K562 (cell line): Measurements from ENCODE around the gene EGFL6. TPM values are rescaled to one million over a fixed set of nuclear protein-coding genes. Genes with fewer than 3 reads are reported as not detected.

Experiments
- ATAC-seq: fragments of 200-7000 bp; cut with Tn5 transposase; 3 replicates; pipeline ENCODE4 v1.9.1; 2020; ENCODE audit warnings: moderate library complexity
- BruUV-seq: library from RNA; stranded (reverse); fragments of 400-500 nt; replicated peaks from 2 replicates; lab custom pipeline; 2021; lab: Mats Ljungman, UMichigan
- CTCF ChIA-PET: fragments of 300-600 bp; formaldehyde crosslinking; extraction: SDS; loops from one replicate; lab custom pipeline; 2021; ENCODE audit warnings: low intra/inter-chr PET ratio; lab: Yijun Ruan, JAX
- POLR2A ChIA-PET: fragments of 300-600, 350-650 bp; sonication (Branson Sonifier 250); formaldehyde crosslinking; extraction: SDS; loops from one replicate; lab custom pipeline; 2021; ENCODE audit warnings: antibody characterized with exemption, inconsistent platforms; lab: Yijun Ruan, JAX
- DNase-seq, 4 experiments: peaks; one replicate each; pipeline versions ENCODE4 v3.0.0 to v3.0.0-alpha.2; 2011 to 2018; ENCODE audit warnings: low spot score in 3 of 4, mixed read lengths in 3 of 4; ENCODE audit errors: extremely low read depth in 1 of 4
- FAIRE-seq: peaks from 2 replicates; lab custom pipeline; 2011; peaks lifted over from hg19 to GRCh38; lab: Jason Lieb, UNC
- H2AFZ ChIP-seq: 2 replicates; pipeline ENCODE4 v1.6.0; 2011; ENCODE audit warnings: low read depth, low read length, control low read depth, inconsistent platforms
- H3K27ac ChIP-seq: fragments of 200-600 bp; 3 replicates; pipeline ENCODE4 v1.8.0; 2011; ENCODE audit warnings: low read depth, mild to moderate bottlenecking, control low read depth, inconsistent platforms, low read length, moderate library complexity, mixed read lengths; ENCODE audit errors: extremely low read depth
- H3K27me3 ChIP-seq, 2 experiments: fragments of 300-600 bp in 1 of 2; 2 replicates in 1 of 2; 3 replicates in 1 of 2; pipeline versions ENCODE4 v1.6.0 to v1.8.0; 2011; ENCODE audit warnings: inconsistent platforms in 2 of 2, low read length in 2 of 2, mild to moderate bottlenecking in 1 of 2, mixed read lengths in 1 of 2, moderate library complexity in 1 of 2; ENCODE audit not compliant: control insufficient read depth in 2 of 2, insufficient read depth in 2 of 2
- H3K36me3 ChIP-seq: fragments of 300-600 bp; 3 replicates; pipeline ENCODE4 v1.8.0; 2011; ENCODE audit warnings: mild to moderate bottlenecking, low read length, inconsistent platforms; ENCODE audit not compliant: control insufficient read depth, insufficient read depth
- H3K4me1 ChIP-seq, 2 experiments: fragments of 200-600 bp in 1 of 2; replicated peaks in 1 of 2; 2 replicates in 1 of 2; 3 replicates in 1 of 2; pipeline versions ENCODE4 v1.5.1 to v1.8.0; 2011; ENCODE audit warnings: inconsistent platforms in 2 of 2, low read length in 2 of 2, mild to moderate bottlenecking in 1 of 2, mixed read lengths in 1 of 2, moderate library complexity in 1 of 2; ENCODE audit not compliant: control insufficient read depth in 2 of 2, insufficient read depth in 2 of 2
- H3K4me2 ChIP-seq: 2 replicates; pipeline ENCODE4 v1.6.1; 2011; ENCODE audit warnings: low read length, control low read depth, inconsistent platforms, mixed read lengths; ENCODE audit not compliant: insufficient read depth
- H3K4me3 ChIP-seq: fragments of 200-600 bp; sonication (generic), shearing (Covaris generic); 2 replicates; pipeline ENCODE4 v1.5.1; 2016; ENCODE audit warnings: control low read depth, inconsistent platforms
- H3K79me2 ChIP-seq: fragments of 200-600 bp; 3 replicates; pipeline ENCODE4 v1.8.0; 2011; ENCODE audit warnings: low read length, inconsistent platforms; ENCODE audit not compliant: control insufficient read depth, insufficient read depth
- H3K9ac ChIP-seq, 2 experiments: 2 replicates each; pipeline versions ENCODE4 v1.6.0 to v1.6.1; 2011; ENCODE audit warnings: low read depth in 2 of 2, low read length in 2 of 2, control low read depth in 1 of 2, inconsistent platforms in 1 of 2, mild to moderate bottlenecking in 1 of 2, mixed read lengths in 1 of 2; ENCODE audit not compliant: insufficient read depth in 1 of 2
- H3K9me1 ChIP-seq: one replicate; pipeline ENCODE4 v1.6.0; 2011; ENCODE audit warnings: inconsistent platforms, mild to moderate bottlenecking, low read length, moderate library complexity; ENCODE audit not compliant: control insufficient read depth, insufficient read depth
- H3K9me3 ChIP-seq: replicated peaks from 2 replicates; pipeline ENCODE4 v1.5.1; 2011; ENCODE audit warnings: low read depth, low read length, inconsistent platforms; ENCODE audit not compliant: control insufficient read depth, insufficient read depth
- H4K20me1 ChIP-seq: replicated peaks from 2 replicates; pipeline ENCODE4 v1.6.1; 2011; ENCODE audit warnings: low read length, inconsistent platforms, mixed read lengths; ENCODE audit not compliant: control insufficient read depth, insufficient read depth
- BDP1 ChIP-seq: IDR thresholded peaks from 3 replicates; pipeline ENCODE4 v1.6.1; 2011; ENCODE audit not compliant: insufficient read length, insufficient read depth
- CBX8 ChIP-seq: fragments of 200-600 bp; sonication (generic); IDR thresholded peaks from 2 replicates; pipeline ENCODE4 v1.6.1; 2012; ENCODE audit warnings: borderline replicate concordance, mixed run types, low read depth, mild to moderate bottlenecking, moderate library complexity, mixed read lengths, low read length, control low read depth, inconsistent platforms; ENCODE audit not compliant: poor library complexity, severe bottlenecking; ENCODE audit errors: extremely low read depth
- CCNT2 ChIP-seq: IDR thresholded peaks from 2 replicates; pipeline ENCODE4 v1.6.1; 2011; ENCODE audit warnings: borderline replicate concordance, low read depth, mild to moderate bottlenecking, moderate library complexity, mixed read lengths, low read length; ENCODE audit not compliant: insufficient read length; ENCODE audit errors: extremely low read depth
- CHD2 ChIP-seq: IDR thresholded peaks from 2 replicates; pipeline ENCODE4 v1.6.1; 2011; ENCODE audit warnings: low read depth, low read length
- FOXA1 ChIP-seq: fragments of 450-650 bp; IDR thresholded peaks from 2 replicates; pipeline ENCODE4 v1.6.1; 2016; ENCODE audit warnings: mild to moderate bottlenecking, borderline replicate concordance
- FOXA3 ChIP-seq, 2 experiments: fragments of 450-650 bp in 1 of 2; sonication (generic) in 1 of 2; formaldehyde crosslinking; IDR thresholded peaks in 1 of 2; conservative IDR thresholded peaks in 1 of 2; 2 replicates each; pipeline versions ENCODE4 v1.4.0 to v1.8.0; 2020 to 2022; ENCODE audit warnings: mild to moderate bottlenecking in 2 of 2, missing genetic modification reagents in 1 of 2
- MAFK ChIP-seq: IDR thresholded peaks from 2 replicates; pipeline ENCODE4 v1.6.1; 2011; ENCODE audit warnings: low read length, improper control_type of control experiment
- NCOA2 ChIP-seq, 2 experiments: fragments of 450-650 bp; IDR thresholded peaks; 2 replicates each; pipeline ENCODE4 v1.6.1; 2018; ENCODE audit warnings: mild to moderate bottlenecking in 2 of 2, moderate library complexity in 1 of 2; ENCODE audit not compliant: partially characterized antibody in 2 of 2
- POLR2B ChIP-seq: fragments of 450-650 bp; IDR thresholded peaks from 2 replicates; pipeline ENCODE4 v1.6.1; 2018; ENCODE audit warnings: low read depth; ENCODE audit not compliant: partially characterized antibody
- SETDB1 ChIP-seq: IDR thresholded peaks from one replicate; pipeline ENCODE4 v1.6.1; 2012; ENCODE audit warnings: low read length, control low read depth, inconsistent platforms
- TARDBP ChIP-seq: fragments of 450-650 bp; IDR thresholded peaks from 2 replicates; pipeline ENCODE4 v1.6.1; 2016
- XRCC3 ChIP-seq: fragments of 450-650 bp; IDR thresholded peaks from 2 replicates; pipeline ENCODE4 v1.6.1; 2017; ENCODE audit warnings: mild to moderate bottlenecking, moderate library complexity
- XRCC4 ChIP-seq: IDR thresholded peaks from one replicate; pipeline ENCODE4 v1.6.1; 2011; ENCODE audit not compliant: insufficient read depth, insufficient read length; ENCODE audit errors: extremely low read depth
- ZNF143 ChIP-seq: sonication (generic); formaldehyde crosslinking; IDR thresholded peaks from 2 replicates; pipeline ENCODE4 v1.9.0; 2022; ENCODE audit warnings: mild to moderate bottlenecking, missing genetic modification reagents
- ZNF431 ChIP-seq: sonication (generic); formaldehyde crosslinking; IDR thresholded peaks from 2 replicates; pipeline ENCODE4 v1.8.0; 2022; ENCODE audit warnings: mild to moderate bottlenecking, missing genetic modification reagents
- ZNF589 ChIP-seq: fragments of 200-800 bp; sonication (Bioruptor generic); IDR thresholded peaks from 2 replicates; pipeline ENCODE4 v1.6.1; 2016; ENCODE audit warnings: low read depth, missing genetic modification characterization, missing compliant biosample characterization
- WGBS: fragments of 100-300 bp; shearing (Covaris generic); methylation state at CpG from one replicate; pipeline ENCODE4 v1.1.6; 2016; ENCODE audit warnings: low coverage, mixed read lengths; ENCODE audit not compliant: insufficient coverage; ENCODE audit errors: missing lambda C conversion rate; 5-methylcytosine and 5-hydroxymethylcytosine counted together
- in situ Hi-C: fragments of 300-500 bp; cut with MboI; formaldehyde crosslinking; loops from 4 replicates; pipeline ENCODE4 v1.15.0; 2018; ENCODE audit warnings: inconsistent platforms, mixed read lengths
- intact Hi-C: fragments of 100-400 bp; cut with micrococcal nuclease; formaldehyde crosslinking; loops from 2 replicates; pipeline ENCODE4 v1.14.2; 2022
- polyA plus RNA-seq, 8 experiments: library from polyadenylated mRNA; depleted of rRNA in 4 of 8; stranded (reverse) in 5 of 8; unstranded in 3 of 8; fragments of >200 nt; fragmentation: Nextera tagmentation in 2 of 8; fragmentation: Illumina TruSeq in 1 of 8; extraction: Ambion mirVana in 2 of 8; extraction: Trizol in 1 of 8; gene quantifications; 2 replicates each; pipeline versions ENCODE4 v1.2.1 to v1.2.3, GENCODE V29; 2011 to 2014; ENCODE audit warnings: inconsistent platforms in 1 of 8, missing spikeins in 1 of 8
- total RNA-seq, 7 experiments: library from RNA; depleted of rRNA in 6 of 7; stranded (reverse); fragments of >200 nt in 6 of 7; fragmentation: Illumina TruSeq in 2 of 7; extraction: Trizol in 2 of 7; gene quantifications; 2 replicates each; pipeline versions ENCODE4 v1.2.1 to v1.2.3, GENCODE V29; 2011 to 2021; ENCODE audit warnings: low replicate concordance in 1 of 7
- TF ChIP-seq, protein P1 (sequence below): fragments of 250-450 bp; sonication (Bioruptor Pico); IDR thresholded peaks from 2 replicates; pipeline ENCODE4 v1.8.0; 2021; ENCODE audit warnings: moderate library complexity, mild to moderate bottlenecking, inconsistent platforms
- TF ChIP-seq, protein P2 (sequence below): fragments of 200-400 bp; formaldehyde crosslinking; IDR thresholded peaks from 2 replicates; pipeline ENCODE4 v1.6.1; 2017; ENCODE audit warnings: mild to moderate bottlenecking, low read depth, low read length, moderate library complexity

Gene EGFL6
- total and polyA plus RNA-seq, 9 of the 15 experiments (the other 6 are each of a cell fraction or from before 2014, with no cell fraction given): 0.01 TPM; not detected in 8

DNA sequence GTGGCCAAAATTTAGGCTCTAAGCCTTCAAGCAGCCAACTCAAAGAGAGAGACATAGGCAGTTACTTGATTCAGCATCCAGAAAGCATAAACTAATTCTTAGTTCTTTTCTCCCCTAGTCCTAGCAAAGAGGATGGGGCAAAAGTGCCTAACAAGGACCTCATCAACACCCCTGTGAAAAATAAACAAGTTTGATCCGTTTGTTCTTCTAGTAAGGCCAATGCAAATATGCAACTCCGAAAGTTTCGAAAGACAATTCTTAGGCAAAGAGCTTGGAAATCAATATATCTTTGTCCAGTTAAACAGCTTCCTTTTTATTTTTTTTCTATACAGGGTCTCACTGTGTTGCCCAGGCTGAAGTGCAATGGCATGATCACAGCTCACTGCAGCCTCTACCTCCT, 31.0 kb upstream of the EGFL6 start:
- ATAC-seq (no peak), DNase-seq (no peak), FAIRE-seq (no peak)
- Histone ChIP-seq H3K27me3 (no peaks in the 10 kb centered on the region), H3K9me1 (no peaks in the 10 kb centered on the region), H3K79me2 (no peaks in the 10 kb centered on the region), H4K20me1 (no peaks in the 10 kb centered on the region), H3K4me2 (no peak overlapping the region), H3K27ac (no peak overlapping the region), H3K9ac (no peak overlapping the region), H3K36me3 (no peaks in the 10 kb centered on the region), H3K4me3 (no peak overlapping the region), H3K4me1 (no peaks in the 10 kb centered on the region), H3K9me3 (no peaks in the 10 kb centered on the region), H2AFZ (no peak overlapping the region)
- no TSS peak for BruUV-seq
- ChIA-PET POLR2A (no interaction called here), CTCF (no interaction called here)
- no peak for TF ChIP-seq CBX8
- no peak for TF ChIP-seq POLR2B
- no peak for TF ChIP-seq ZNF143
- TF ChIP-seq, protein P1, sequence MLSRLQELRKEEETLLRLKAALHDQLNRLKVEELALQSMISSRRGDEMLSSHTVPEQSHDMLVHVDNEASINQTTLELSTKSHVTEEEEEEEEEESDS (CRISPR knock-in tag): no peak
- no peak for TF ChIP-seq CHD2
- no peak for TF ChIP-seq TARDBP
- TF ChIP-seq XRCC3: no peak
- no peak for TF ChIP-seq MAFK
- TF ChIP-seq FOXA3 (CRISPR knock-in tag; conservative IDR thresholded peaks at IDR 0.05 in 1 of 2, IDR thresholded peaks at IDR 0.05 in 1 of 2): no peak
- TF ChIP-seq BDP1: no peak
- no peak for TF ChIP-seq CCNT2
- no peak for TF ChIP-seq ZNF431 (CRISPR knock-in tag)
- TF ChIP-seq, protein P2, sequence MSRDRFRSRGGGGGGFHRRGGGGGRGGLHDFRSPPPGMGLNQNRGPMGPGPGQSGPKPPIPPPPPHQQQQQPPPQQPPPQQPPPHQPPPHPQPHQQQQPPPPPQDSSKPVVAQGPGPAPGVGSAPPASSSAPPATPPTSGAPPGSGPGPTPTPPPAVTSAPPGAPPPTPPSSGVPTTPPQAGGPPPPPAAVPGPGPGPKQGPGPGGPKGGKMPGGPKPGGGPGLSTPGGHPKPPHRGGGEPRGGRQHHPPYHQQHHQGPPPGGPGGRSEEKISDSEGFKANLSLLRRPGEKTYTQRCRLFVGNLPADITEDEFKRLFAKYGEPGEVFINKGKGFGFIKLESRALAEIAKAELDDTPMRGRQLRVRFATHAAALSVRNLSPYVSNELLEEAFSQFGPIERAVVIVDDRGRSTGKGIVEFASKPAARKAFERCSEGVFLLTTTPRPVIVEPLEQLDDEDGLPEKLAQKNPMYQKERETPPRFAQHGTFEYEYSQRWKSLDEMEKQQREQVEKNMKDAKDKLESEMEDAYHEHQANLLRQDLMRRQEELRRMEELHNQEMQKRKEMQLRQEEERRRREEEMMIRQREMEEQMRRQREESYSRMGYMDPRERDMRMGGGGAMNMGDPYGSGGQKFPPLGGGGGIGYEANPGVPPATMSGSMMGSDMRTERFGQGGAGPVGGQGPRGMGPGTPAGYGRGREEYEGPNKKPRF: no peak
- no peak for TF ChIP-seq NCOA2 (IDR thresholded peaks at IDR 0.05; ENCODE audit: partially characterized antibody in 2 of 2)
- TF ChIP-seq XRCC4: no peak
- no peak for TF ChIP-seq ZNF589 (CRISPR knock-in tag)
- TF ChIP-seq FOXA1: no peak
- no peak for TF ChIP-seq SETDB1
- in situ Hi-C loops: no loop called here
- intact Hi-C loops: no loop called here
- WGBS: 0% methylated on average over 3 of the region's 3 CpGs
